Cerebellar cortex (tissue), 1 donor: ENCODE measurements around the gene CYP2D6.
"Not testable (repeated sequence)": the region's sequence is repeated elsewhere in the genome, so short reads cannot be mapped to it uniquely, and the experiment has no call there.

ENCODE experiments used
- DNase-seq: peaks from one replicate; pipeline ENCODE4 v3.0.0-alpha.2; 2015; ENCODE audit warnings: low spot score

The CYP2D6 gene

DNA sequence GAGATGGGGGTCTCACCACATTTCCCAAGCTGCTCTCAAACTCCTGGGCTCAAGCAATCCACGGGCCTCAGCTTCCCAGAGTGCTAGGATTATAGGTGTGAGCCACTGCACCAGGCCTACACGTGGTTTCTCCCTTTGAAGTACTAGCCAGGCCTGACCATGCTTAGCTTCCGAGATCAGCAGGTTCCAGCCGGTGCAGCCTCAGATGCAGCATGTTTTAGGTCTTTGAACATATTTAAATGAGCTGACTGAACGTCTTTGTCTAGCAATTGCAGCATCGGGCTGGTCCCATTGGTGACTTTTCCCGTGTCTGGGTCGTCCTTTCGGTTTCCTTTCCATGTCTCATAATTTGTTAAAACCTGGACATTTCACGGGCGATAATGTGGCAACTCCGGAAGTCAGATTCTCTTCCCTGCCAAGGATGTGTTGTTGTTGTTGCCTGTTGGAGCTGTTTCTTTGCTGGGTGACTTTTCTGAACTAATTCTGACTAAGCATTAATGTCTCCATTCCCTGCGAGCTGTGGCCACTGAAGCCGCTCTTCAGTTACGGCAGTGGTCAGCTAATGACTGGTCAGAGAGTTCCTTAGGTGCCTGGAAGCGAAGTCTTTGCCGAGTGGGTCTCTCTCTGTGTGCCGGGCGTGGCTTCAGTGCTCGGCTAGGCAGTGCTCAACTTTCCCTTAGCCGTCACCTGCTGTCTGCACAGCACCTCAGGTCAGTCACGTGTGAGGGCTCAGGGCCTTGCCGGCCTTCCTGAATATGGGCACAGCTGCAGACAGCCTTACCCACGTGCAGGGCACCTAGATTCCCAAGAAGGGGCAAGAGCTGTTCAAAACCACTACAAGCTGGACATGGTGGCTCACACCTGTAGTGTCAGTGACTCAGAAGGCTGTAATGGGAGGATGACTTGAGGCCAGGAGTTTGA is 3.8 kb upstream of the CYP2D6 start:
- no peak for DNase-seq

GRCh38 chr22:42132457-42132856 is 1.8 kb upstream of the CYP2D6 start:
- no peak for DNase-seq

GRCh38 chr22:42131562-42131961 is 952 bp upstream of the CYP2D6 start:
- no peak for DNase-seq

- not testable (repeated sequence) for DNase-seq
Observed at GRCh38 chr22:42130182-42130581, 428 bp downstream of the CYP2D6 start.

- not testable (repeated sequence) for DNase-seq
Observed at GRCh38 chr22:42128776-42129694, 1.6 kb downstream of the CYP2D6 start.

DNA sequence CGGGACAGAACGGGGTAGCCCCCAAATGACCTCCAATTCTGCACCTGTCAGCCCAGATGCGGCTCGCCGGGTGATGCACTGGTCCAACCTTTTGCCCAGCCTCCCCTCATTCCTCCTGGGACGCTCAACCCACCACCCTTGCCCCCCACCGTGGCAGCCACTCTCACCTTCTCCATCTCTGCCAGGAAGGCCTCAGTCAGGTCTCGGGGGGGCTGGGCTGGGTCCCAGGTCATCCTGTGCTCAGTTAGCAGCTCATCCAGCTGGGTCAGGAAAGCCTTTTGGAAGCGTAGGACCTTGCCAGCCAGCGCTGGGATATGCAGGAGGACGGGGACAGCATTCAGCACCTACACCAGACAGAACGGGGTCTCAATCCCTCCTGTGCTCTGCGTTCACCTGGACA is 2.6 kb downstream of the CYP2D6 start:
- not testable (repeated sequence) for DNase-seq

DNA sequence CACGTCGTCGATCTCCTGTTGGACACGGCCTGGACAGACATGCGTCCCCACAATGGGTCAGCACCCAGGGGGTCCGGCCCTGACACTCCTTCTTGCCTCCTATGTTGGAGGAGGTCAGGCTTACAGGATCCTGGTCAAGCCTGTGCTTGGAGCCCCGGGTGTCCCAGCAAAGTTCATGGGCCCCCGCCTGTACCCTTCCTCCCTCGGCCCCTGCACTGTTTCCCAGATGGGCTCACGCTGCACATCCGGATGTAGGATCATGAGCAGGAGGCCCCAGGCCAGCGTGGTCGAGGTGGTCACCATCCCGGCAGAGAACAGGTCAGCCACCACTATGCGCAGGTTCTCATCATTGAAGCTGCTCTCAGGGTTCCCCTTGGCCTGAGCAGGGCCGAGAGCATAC is 3.0 kb downstream of the CYP2D6 start:
- DNase-seq = no peak

DNA sequence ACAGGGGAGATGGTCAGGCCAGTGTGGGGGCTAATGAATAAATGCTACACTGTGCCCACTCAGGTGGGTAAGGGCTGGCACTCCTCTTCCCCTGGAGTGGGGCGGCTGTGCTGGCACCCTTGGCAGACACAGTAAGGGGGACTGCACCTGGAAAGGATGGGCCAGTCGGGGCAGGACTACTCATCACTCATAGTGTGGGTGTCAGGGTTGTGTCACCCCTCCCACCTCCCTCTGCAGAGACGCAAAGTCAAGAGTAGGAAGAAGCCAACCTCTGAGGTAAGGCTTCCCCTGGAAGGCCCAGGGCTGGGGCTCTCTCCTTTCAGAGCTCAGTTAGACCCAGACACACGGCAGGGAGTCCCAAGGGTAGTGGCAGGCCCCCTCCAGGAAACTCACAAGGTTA is 7.1 kb downstream of the CYP2D6 start:
- DNase-seq = not testable (repeated sequence)

DNA sequence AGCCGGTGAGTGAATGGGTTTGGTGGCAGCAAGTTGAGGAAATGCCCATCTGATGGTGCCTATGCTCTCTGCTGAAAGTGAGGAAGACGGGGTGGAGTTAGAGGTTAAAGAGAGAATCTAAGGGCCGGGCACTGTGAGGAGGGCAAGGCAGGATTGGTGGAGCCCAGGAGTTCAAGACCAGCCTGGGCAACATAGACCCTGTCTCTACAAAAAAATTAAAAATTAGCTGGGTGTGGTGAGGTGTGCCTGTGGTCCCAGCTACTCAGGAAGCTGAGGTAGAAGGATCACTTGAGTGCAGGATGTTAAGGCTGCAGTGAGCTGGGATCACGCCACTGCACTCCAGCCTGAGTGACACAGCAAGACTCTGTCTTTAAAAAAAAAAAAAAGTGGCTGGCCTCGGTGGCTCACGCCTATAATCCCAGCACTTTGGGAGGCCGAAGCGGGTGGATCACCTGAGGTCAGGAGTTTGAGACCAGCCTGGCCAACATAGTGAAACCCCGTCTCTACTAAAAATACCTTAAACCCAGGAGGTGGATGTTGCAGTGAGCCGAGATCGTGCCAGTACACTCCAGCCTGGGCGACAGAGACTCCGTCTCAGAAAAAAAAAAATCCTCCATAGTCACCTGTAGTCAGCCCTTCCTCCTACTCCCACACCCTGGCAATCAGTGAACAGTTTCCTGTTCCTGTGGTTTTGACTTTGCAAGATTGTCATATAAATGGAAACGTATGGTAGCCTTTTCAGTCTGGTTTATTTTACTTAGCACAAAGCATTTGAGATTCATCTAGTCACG is 10.2 kb downstream of the CYP2D6 start:
- not testable (repeated sequence) for DNase-seq

DNA sequence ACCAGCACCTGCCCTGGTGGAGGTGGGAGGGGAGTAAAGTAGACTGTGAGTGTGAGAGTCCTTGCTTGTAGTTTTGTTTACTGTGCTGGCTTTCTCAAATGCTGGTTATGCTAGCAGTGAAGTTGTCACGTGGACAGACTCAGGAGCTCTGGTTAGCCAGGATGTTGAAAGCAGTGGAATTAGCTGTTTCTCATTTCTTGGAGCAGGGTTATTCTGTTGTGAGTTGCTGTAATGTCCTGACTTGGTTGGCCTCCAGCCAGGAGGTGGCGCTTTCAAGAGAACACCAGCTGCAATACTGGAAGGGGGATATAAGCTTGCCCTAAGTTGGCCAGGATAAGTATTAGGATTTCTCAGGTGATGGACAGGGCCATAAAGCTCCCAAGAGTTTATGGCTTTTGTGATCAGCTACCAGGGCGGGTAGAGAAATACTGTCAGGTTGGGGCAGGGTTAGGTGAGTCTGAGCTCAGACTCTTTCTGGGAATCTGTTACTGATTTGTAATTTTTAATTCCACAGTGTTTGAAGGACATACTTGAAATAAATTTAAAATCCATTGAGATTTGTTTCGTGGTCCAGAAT is 13.7 kb downstream of the CYP2D6 start:
- no peak for DNase-seq

GRCh38 chr22:42115420-42115830 is 15.2 kb downstream of the CYP2D6 start:
- DNase-seq = not testable (repeated sequence)

- DNase-seq = peak; percentile 35
Observed at GRCh38 chr22:42114721-42115120, 15.9 kb downstream of the CYP2D6 start.

DNA sequence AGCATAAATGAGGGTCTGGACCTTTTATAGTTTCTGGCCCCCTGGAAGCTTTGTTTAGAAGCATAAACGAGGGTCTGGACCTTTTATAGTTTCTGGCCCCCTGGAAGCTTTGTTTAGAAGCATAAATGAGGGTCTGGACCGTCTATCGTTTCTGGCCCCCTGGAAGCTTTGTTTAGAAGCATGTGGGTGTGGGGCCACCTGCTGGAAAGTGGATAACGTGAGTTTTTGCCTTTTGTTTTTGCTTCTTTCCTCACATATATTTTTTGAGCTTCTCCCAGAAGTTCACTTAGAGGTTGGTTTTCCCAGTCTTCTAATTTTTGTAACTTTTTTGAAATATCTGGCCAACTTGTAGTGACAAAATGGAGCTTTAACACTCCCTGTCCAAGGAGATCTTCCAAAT is 17.8 kb downstream of the CYP2D6 start:
- DNase-seq = peak; percentile 28

DNA sequence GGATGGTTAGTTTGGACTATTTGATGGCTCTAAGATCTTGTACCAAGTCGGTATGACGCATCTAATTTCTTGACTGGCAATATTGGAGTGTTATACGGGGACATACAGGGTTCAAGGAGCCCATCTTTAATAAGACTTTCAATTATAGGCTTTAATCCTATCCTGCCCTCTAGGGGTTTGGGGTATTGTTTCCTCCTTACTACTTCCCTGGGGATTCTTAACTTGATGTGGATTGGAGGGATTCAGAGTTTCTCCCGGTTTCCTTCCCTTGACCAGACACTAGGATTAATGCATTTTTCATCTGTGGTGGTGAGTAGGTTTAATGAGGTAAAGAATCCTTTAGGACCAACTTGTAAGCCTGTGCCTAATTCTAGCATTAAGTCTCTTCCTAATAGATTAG is 18.8 kb downstream of the CYP2D6 start:
- no peak for DNase-seq

GRCh38 chr22:42108848-42109247 is 21.8 kb downstream of the CYP2D6 start:
- DNase-seq = no peak

DNA sequence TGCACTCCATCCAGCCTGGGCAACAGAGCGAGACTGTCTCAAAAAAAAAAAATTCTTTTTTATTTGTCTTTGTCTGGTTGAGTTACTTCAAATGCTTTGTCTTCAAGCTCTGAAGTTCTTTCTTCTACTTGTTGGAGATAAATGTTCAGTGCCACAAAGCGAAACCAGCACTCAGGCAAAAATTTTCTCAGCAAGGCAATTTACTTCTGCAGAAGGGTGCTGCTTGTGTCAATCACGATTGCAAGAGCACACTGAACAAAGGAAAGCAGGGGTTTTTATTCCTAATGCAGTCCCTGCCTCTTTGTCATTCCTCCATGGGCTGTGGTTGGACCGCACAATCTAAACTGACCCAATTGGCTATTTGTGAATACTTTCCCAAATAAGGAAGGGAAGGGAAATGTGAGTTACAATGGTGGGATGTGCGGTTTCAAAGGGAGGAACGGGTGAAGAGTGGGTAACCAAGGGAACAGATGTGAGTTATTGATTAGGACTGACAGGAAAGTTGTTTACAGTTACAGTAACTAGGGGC is 26.2 kb downstream of the CYP2D6 start:
- DNase-seq = not testable (repeated sequence)

DNA sequence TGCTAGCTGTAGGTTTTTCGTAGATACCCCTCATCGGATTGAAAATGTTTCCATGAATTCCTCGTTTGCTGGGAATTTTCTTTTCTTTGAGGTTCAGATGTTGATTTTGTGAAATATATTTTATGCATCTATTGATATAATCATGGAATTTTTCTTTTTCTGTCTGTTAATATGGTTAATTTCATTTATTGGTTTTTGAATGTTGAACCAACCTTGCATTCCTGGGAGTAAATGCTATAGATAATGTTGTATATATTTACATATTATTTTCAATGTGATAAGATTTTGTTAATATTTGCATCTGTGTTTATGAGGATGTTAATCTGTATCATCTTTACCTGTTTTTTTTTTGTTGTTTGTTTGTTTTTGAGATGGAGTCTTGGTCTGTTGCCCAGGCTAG is 29.4 kb downstream of the CYP2D6 start:
- no peak for DNase-seq

GRCh38 chr22:42091455-42091782 is 39.2 kb downstream of the CYP2D6 start:
- DNase-seq = no peak

GRCh38 chr22:42090596-42091454 is 39.8 kb downstream of the CYP2D6 start, which contains the start of gene NDUFA6:
TSS of gene NDUFA6 (minus strand) at chr22:42090772. CDS start at chr22:42090744, 28 bp downstream.
- peak; percentile 99 for DNase-seq

- peak; percentile 24 for DNase-seq
Observed at GRCh38 chr22:42086051-42086450, 44.6 kb downstream of the CYP2D6 start.
